Measurements from ENCODE around the gene KHDRBS1. TPM values are rescaled to one million over a fixed set of nuclear protein-coding genes. Genes with fewer than 3 reads are reported as not detected.

KHDRBS1 gene
- polyA plus RNA-seq, 1 experiment, result 24.1 TPM

GRCh38 chr1:31978843-31979400 is 34.7 kb upstream of the KHDRBS1 start:
- ChIA-PET CTCF (interaction anchor here (0.9 to 2.6 kb wide), 3 partner anchors 15 to 84 kb away, joined by 4 to 8 read pairs (median 5); no protein-coding TSS in a partner anchor), POLR2A (no interaction called here)
- no peak overlapping the region for H3K4me3 ChIP-seq (ENCODE audit: low read depth, low read length)
- no peaks in the 10 kb centered on the region for H3K36me3 ChIP-seq (ENCODE audit: control insufficient read depth, insufficient read depth, low read length)
- no peaks in the 10 kb centered on the region for H3K27me3 ChIP-seq (ENCODE audit: control insufficient read depth, insufficient read depth, low read length)
- DNase-seq (ENCODE audit: low read depth), result no peak
- TF ChIP-seq, protein P1, sequence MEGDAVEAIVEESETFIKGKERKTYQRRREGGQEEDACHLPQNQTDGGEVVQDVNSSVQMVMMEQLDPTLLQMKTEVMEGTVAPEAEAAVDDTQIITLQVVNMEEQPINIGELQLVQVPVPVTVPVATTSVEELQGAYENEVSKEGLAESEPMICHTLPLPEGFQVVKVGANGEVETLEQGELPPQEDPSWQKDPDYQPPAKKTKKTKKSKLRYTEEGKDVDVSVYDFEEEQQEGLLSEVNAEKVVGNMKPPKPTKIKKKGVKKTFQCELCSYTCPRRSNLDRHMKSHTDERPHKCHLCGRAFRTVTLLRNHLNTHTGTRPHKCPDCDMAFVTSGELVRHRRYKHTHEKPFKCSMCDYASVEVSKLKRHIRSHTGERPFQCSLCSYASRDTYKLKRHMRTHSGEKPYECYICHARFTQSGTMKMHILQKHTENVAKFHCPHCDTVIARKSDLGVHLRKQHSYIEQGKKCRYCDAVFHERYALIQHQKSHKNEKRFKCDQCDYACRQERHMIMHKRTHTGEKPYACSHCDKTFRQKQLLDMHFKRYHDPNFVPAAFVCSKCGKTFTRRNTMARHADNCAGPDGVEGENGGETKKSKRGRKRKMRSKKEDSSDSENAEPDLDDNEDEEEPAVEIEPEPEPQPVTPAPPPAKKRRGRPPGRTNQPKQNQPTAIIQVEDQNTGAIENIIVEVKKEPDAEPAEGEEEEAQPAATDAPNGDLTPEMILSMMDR (IDR thresholded peaks at IDR 0.05; ENCODE audit: insufficient read depth, low read depth, low read length), result no peak

DNA sequence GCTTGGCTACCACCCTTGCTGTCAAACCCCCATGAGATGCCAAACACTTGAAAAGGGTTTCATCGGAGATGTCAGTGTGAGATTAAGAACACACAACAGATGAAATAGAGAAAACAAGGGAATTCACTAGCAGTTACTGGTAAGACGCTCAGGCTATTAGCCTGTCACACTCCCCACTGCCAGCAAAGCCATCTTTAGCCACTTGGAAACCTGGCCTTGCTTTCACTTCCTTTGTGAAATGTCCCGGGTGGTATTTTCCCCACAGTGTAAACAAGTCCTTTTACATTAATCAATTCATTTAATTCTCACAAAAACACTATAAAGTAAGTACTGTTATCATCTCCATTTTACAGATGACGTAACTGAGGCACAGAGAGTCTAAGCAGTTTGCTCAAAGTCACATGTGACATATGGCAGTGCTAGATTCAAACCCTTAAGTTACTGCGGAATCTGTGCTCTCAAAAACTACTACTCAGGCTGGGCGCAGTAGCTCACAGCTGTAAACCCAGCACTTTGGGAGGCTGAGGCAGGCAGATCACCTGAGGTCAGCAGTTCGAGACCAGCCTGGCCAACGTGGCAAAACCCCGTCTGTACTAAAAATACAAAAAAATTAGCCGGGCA is 32.7 kb upstream of the KHDRBS1 start:
- TF ChIP-seq, protein P1 (IDR thresholded peaks at IDR 0.05; ENCODE audit: insufficient read depth, low read depth, low read length), result no peak
- DNase-seq (ENCODE audit: low read depth), result no peak
- Histone ChIP-seq H3K36me3 (ENCODE audit: control insufficient read depth, insufficient read depth, low read length) (no peaks in the 10 kb centered on the region), H3K27me3 (ENCODE audit: control insufficient read depth, insufficient read depth, low read length) (no peaks in the 10 kb centered on the region), H3K4me3 (ENCODE audit: low read depth, low read length) (no peak overlapping the region)
- ChIA-PET CTCF (interaction anchor here (0.9 kb wide), 1 partner anchor 33 kb away, joined by 4 read pairs; the partner anchor contains the start of gene KHDRBS1), POLR2A (no interaction called here)

DNA sequence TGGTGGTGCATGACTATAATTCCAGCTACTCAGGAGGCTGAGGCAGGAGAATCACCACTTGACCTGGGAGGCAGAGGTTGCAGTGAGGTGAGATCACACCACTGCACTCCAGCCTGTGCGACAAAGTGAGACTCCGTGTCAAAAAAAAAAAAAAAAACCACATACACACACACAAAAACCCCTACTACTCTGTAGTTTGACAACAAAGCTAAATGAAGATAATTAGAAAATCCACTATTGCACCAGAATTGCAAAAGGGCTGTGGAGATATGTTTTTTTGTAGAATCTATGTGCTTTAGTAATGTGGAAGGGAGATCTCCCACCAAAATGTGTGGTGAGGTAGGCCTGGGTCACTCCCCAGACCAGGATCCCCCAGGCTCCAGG is 32.2 kb upstream of the KHDRBS1 start:
- DNase-seq (ENCODE audit: low read depth), result no peak
- H3K4me3 ChIP-seq (ENCODE audit: low read depth, low read length), result no peak overlapping the region
- ChIA-PET CTCF (interaction anchor here (0.9 kb wide), 1 partner anchor 33 kb away, joined by 4 read pairs; the partner anchor contains the start of gene KHDRBS1), POLR2A (no interaction called here)
- TF ChIP-seq, protein P1 (IDR thresholded peaks at IDR 0.05; ENCODE audit: insufficient read depth, low read depth, low read length), result no peak
- H3K27me3 ChIP-seq (ENCODE audit: control insufficient read depth, insufficient read depth, low read length), result no peaks in the 10 kb centered on the region
- no peaks in the 10 kb centered on the region for H3K36me3 ChIP-seq (ENCODE audit: control insufficient read depth, insufficient read depth, low read length)

DNA sequence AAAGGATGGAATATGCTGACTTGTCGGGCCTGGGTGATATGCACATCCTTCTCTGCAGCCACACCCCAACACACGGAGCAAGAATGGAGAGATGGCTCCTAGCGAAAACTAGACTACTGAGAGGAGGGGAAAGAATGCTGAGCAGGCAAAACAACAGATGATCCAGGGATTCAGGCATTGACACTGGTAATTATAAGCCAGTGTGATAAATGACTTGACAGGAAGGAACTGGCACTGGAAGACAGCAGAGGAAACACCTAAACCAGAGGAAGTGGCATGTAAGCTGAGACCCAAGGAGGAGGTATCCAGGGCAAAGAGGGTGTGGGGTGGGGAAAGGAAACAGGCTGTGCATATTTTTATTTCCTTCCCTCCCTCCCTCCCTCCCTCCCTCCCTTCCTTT is 31.7 kb upstream of the KHDRBS1 start:
- Histone ChIP-seq H3K4me3 (ENCODE audit: low read depth, low read length) (no peak overlapping the region), H3K27me3 (ENCODE audit: control insufficient read depth, insufficient read depth, low read length) (no peaks in the 10 kb centered on the region), H3K36me3 (ENCODE audit: control insufficient read depth, insufficient read depth, low read length) (no peaks in the 10 kb centered on the region)
- TF ChIP-seq, protein P1 (IDR thresholded peaks at IDR 0.05; ENCODE audit: insufficient read depth, low read depth, low read length), result no peak
- DNase-seq (ENCODE audit: low read depth), result no peak
- POLR2A ChIA-PET, result no interaction called here
- CTCF ChIA-PET, result interaction anchor here (0.9 kb wide), 1 partner anchor 32 kb away, joined by 4 read pairs; the partner anchor contains the start of gene KHDRBS1

DNA sequence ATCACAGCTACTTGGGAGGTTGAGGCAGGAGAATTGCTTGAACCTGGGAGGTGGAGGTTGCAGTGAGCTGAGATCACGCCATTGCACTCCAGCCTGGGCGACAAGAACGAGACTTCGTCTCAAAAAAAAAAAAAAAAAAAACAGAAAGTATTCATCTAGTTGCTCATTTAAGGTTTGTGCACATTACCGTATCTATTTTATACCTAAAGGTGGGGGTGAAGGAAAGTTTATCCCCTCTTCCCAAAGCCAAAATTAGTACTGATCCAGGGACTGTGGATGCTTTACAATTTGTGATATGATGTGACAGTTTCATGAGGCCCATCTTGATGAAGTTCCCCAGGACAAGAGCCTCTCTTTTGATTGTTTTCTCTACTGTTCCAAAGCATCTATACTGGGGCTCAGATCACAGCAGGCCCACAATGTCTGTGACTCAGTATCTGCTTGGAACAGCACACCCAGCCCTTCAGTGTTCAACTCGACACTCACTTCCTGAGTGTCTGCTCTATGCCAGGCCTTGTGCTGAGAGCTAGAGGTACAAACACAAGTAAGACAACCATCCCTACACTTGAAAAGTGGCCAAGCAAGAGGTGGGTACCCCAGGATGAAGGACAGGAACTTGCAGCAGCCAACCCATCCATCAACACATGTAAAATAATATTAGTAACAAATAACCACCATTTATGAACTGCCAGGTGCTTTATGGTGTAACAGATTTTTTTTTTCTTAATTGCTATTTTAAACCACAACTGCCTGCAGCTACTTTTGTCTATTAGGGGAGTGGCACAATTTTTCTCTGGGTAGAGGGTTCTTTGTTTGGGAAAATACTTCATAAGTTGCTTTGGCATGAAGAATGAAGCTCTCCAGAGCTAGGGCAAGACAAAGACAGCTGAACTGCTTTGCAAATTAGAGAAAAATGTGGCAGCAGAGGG is 29.0 kb upstream of the KHDRBS1 start:
- TF ChIP-seq, protein P1 (IDR thresholded peaks at IDR 0.05; ENCODE audit: insufficient read depth, low read depth, low read length), result no peak
- DNase-seq (ENCODE audit: low read depth), result no peak
- ChIA-PET POLR2A (interaction anchor here (0.6 to 1.1 kb wide), 2 partner anchors 73 to 184 kb away, joined by 3 to 4 read pairs; no protein-coding TSS in a partner anchor), CTCF (interaction anchor here (0.7 to 4.8 kb wide), 6 partner anchors 9 to 23 kb away, joined by 3 to 31 read pairs (median 4); no protein-coding TSS in a partner anchor)
- Histone ChIP-seq H3K36me3 (ENCODE audit: control insufficient read depth, insufficient read depth, low read length) (no peaks in the 10 kb centered on the region), H3K4me3 (ENCODE audit: low read depth, low read length) (no peak overlapping the region), H3K27me3 (ENCODE audit: control insufficient read depth, insufficient read depth, low read length) (no peaks in the 10 kb centered on the region)

All from BJ (cell line).